ENCODE results near the gene LRRC47.

The LRRC47 gene

DNA sequence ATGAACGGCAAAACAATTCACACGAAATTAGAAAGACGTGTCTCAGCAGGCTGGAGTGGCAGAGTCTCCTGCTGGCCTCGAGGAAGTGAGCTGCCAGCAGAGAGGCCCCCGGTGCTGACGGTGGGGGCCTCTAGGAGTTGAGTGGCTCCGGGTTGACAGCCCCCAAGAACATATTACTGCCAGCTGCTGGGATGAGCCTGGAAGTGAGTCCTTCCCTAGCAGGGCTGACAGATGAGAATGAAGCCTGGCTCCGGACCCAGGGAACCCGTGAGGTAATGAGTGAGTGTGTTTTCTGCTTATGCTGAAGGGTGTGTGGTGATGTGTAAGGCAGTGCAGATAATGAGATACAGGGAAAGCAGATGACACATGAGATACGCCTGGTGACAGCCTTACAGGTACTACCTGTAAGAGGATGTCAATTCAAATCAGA, 23.5 kb upstream of the LRRC47 start:
- peak overlapping the region; percentile 8 for H3K4me3 Mint-ChIP-seq
- peak overlapping the region; percentile 77 for H3K27ac Mint-ChIP-seq
- TF ChIP-seq, protein P1, sequence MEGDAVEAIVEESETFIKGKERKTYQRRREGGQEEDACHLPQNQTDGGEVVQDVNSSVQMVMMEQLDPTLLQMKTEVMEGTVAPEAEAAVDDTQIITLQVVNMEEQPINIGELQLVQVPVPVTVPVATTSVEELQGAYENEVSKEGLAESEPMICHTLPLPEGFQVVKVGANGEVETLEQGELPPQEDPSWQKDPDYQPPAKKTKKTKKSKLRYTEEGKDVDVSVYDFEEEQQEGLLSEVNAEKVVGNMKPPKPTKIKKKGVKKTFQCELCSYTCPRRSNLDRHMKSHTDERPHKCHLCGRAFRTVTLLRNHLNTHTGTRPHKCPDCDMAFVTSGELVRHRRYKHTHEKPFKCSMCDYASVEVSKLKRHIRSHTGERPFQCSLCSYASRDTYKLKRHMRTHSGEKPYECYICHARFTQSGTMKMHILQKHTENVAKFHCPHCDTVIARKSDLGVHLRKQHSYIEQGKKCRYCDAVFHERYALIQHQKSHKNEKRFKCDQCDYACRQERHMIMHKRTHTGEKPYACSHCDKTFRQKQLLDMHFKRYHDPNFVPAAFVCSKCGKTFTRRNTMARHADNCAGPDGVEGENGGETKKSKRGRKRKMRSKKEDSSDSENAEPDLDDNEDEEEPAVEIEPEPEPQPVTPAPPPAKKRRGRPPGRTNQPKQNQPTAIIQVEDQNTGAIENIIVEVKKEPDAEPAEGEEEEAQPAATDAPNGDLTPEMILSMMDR (IDR thresholded peaks at IDR 0.05): no peak
- H3K9me3 Mint-ChIP-seq: no peaks in the 10 kb centered on the region
- no peak for DNase-seq
- no peaks in the 10 kb centered on the region for H3K27me3 Mint-ChIP-seq (ENCODE audit: low read depth, poor library complexity)
- peaks cover 32% of the 10 kb centered on the region for H3K36me3 Mint-ChIP-seq (ENCODE audit: low read depth)
- H3K4me1 Mint-ChIP-seq: peaks cover 27% of the 10 kb centered on the region

DNA sequence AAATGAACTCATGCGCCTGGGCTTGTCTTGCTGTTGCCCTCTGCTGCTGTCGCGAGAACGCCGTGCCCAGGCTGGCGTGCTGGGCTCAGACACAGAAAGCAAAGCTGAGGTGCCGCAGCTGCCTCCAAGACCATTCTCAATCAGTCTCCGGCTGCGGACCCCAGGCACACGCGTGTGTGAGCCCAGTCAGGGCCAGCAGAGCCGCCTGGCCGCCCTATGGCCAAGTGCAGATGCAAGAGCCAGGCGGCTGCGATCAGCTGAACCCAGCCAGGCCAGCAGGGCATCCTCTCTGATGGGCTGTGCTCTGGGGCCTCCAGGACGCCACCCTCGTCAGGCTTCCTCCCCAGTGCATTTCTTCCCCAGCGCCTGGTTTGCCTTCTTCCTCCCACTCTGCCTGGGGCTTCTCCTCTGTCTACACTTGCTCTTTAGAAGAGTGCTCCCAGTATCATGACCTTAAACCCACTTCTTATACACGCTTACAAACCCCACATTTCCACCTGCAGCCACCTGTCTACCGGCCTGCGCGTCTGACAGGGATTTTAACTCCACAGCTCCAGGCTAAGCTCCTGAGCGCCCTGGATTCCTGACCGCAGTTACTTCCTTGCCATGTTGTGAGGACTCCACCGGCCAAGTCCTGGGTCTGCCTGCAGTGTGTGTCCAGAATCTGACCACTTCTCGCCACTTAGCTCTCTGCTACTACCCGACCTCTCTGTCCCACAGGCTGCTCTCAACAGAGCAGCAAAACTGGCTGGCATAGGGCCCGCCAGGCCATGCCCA, 21.7 kb upstream of the LRRC47 start:
- peaks cover 28% of the 10 kb centered on the region for H3K36me3 Mint-ChIP-seq (ENCODE audit: low read depth)
- H3K4me3 Mint-ChIP-seq: no peak overlapping the region
- peaks cover 27% of the 10 kb centered on the region for H3K4me1 Mint-ChIP-seq
- DNase-seq: no peak
- peak overlapping the region; percentile 44 for H3K27ac Mint-ChIP-seq
- no peaks in the 10 kb centered on the region for H3K27me3 Mint-ChIP-seq (ENCODE audit: low read depth, poor library complexity)
- H3K9me3 Mint-ChIP-seq: no peaks in the 10 kb centered on the region
- TF ChIP-seq, protein P1 (IDR thresholded peaks at IDR 0.05): no peak

DNA sequence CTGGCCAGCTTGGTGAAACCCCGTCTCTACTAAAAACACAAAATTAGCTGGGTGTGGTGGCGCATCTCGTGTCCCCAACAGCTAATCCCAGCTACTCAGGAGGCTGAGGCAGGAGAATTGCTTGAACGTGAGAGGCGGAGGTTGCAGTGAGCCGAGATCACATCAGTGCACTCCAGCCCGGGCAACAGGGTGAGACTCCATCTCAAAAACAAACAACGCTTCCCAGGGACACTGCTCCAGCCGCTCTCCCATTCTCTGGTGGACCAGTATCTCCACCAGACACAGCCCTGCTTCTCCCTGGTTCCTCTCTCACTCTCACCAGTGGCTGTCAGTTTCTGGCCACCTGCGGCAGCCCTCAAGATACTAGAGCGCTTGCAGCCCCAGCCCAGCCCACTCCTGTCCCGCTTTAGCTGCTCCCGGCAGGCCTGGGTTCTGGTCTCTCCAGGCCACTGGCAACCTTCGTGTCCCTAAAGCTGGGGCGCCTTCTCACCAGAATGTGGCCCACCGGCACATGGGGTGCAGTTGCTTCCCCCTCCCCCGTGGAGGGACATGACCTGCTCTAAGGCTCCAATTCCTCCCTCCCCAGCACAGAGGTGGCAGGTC, 20.9 kb upstream of the LRRC47 start:
- no peaks in the 10 kb centered on the region for H3K27me3 Mint-ChIP-seq (ENCODE audit: low read depth, poor library complexity)
- TF ChIP-seq, protein P1 (IDR thresholded peaks at IDR 0.05): no peak
- no peak for DNase-seq
- H3K36me3 Mint-ChIP-seq (ENCODE audit: low read depth): peaks cover 28% of the 10 kb centered on the region
- H3K4me3 Mint-ChIP-seq: no peak overlapping the region
- H3K27ac Mint-ChIP-seq: no peak overlapping the region
- H3K9me3 Mint-ChIP-seq: no peaks in the 10 kb centered on the region
- peaks cover 27% of the 10 kb centered on the region for H3K4me1 Mint-ChIP-seq

DNA sequence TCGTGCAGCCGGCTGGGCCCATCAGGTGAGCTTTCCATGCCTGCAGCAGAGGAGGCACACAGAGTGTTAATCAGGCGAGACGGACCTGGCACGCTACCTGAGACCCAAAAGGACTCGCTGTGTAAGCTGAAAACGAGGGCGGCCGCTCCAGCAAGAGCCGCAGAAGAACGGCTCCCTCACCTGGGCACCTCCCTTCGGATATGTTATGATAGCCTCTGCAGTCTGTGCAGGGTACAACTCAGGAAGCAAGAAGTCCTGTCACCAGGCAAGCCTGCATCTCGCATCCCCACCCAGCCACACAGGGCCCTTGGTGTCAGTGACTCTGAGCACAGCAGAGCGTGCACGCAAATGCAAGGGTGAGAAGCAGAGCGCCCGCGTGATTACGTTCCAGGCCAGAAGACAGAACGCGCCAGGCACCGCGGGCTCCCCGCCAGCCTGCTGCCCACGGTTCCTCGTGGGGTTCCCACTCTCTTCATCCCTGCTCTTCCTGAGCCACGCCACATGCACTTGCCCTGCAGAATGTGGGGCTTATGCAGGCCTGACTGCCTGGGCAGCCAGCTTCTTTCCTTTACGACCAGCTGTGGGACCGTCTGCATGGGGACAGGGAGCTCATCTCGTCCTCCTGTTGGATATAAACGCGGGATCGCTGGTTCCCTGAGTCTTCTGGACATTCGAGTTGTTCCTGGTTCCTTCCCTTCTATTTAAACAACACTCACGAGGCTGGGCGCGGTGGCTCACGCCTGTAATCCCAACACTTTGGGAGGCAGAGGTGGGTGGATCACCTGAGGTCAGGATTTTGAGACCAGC, 20.2 kb upstream of the LRRC47 start:
- DNase-seq: no peak
- H3K9me3 Mint-ChIP-seq: no peaks in the 10 kb centered on the region
- H3K27ac Mint-ChIP-seq: no peak overlapping the region
- H3K4me3 Mint-ChIP-seq: no peak overlapping the region
- no peaks in the 10 kb centered on the region for H3K27me3 Mint-ChIP-seq (ENCODE audit: low read depth, poor library complexity)
- TF ChIP-seq, protein P1 (IDR thresholded peaks at IDR 0.05): no peak
- peaks cover 23% of the 10 kb centered on the region for H3K4me1 Mint-ChIP-seq
- H3K36me3 Mint-ChIP-seq (ENCODE audit: low read depth): peaks cover 28% of the 10 kb centered on the region

DNA sequence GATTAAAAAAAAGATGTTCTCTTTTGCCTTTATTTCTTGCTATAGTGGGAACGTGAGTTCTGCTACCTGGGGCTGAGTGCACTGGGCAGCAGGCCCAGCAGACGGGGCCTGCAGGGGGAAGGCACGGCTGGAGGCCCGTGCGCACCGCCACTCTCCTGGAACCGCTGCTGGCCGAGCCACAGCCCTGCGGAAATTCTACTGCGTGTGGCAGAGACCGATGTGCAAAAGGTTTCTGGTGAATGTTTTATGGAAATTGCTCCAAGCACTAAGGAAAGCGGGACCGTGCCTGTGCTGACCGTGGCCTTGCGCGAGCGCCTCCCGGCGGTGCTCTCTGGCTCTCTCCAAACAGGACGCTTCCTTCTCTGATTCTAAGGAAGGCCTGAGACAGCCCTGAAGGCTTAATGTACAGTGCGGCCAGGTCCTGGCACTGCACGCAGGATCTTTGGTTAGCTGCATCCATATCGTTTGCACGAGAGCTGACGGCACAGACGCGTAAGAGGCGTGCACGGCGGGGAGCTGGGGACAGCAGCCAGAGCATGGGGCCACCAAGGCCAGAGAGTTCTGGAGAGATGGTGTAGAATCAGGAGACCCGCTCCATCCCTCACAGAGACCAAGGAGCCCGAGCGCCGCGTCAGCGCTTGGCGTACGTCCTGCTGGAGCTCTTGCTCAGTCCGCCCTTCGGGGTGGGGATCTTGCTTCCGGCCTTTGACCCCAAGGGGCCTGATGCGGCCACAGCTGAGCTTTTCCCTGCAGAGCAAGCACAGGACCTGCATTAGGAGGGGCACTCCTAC, 18.7 kb upstream of the LRRC47 start:
- Mint-ChIP-seq H3K4me1 (peaks cover 15% of the 10 kb centered on the region), H3K9me3 (peaks cover 3% of the 10 kb centered on the region), H3K27ac (peak overlapping the region; percentile 29), H3K36me3 (ENCODE audit: low read depth) (peaks cover 24% of the 10 kb centered on the region), H3K27me3 (ENCODE audit: low read depth, poor library complexity) (peaks cover 4% of the 10 kb centered on the region), H3K4me3 (no peak overlapping the region)
- TF ChIP-seq, protein P1 (IDR thresholded peaks at IDR 0.05): no peak
- DNase-seq: no peak

Data from nephron progenitor cell (in vitro differentiated cells).